PC-3 (cell line): ENCODE data around the gene TTC12. TPM values are rescaled to one million over a fixed set of nuclear protein-coding genes. Genes with fewer than 3 reads are reported as not detected.

Experiments
- ATAC-seq: fragments of 200-7000 bp; cut with Tn5 transposase; 2 replicates; pipeline ENCODE4 v1.9.1; 2020; ENCODE audit warnings: mild to moderate bottlenecking, moderate library complexity
- BruUV-seq: library from RNA; stranded (reverse); fragments of 400-500 nt; replicated peaks from 2 replicates; lab custom pipeline; 2021; lab: Mats Ljungman, UMichigan
- CTCF ChIA-PET: fragments of 300-600 bp; sonication (Branson Sonifier 250); formaldehyde crosslinking; loops from one replicate; lab custom pipeline; 2022; ENCODE audit warnings: antibody characterized with exemption; lab: Charles Lee
- POLR2A ChIA-PET: fragments of 300-600 bp; sonication (Branson Sonifier 250); formaldehyde crosslinking; loops from one replicate; lab custom pipeline; 2022; ENCODE audit warnings: antibody characterized with exemption; ENCODE audit not compliant: unreplicated experiment; lab: Charles Lee
- DNase-seq: peaks from one replicate; pipeline ENCODE4 v3.0.0-alpha.2; 2015
- H2AFZ ChIP-seq: fragments of 300-600 bp; sonication (generic); 2 replicates; pipeline ENCODE4 v1.6.0; 2016; ENCODE audit warnings: antibody characterized with exemption, low read length
- H3F3A ChIP-seq: fragments of 300-600 bp; sonication (generic); one replicate; pipeline ENCODE4 v1.6.0; 2017; ENCODE audit warnings: antibody characterized with exemption, low read length, control low read depth, mild to moderate bottlenecking; ENCODE audit not compliant: unreplicated experiment
- H3K27ac ChIP-seq: fragments of 300-600 bp; sonication (generic); 2 replicates; pipeline ENCODE4 v1.5.1; 2016; ENCODE audit warnings: mild to moderate bottlenecking, low read length
- H3K27me3 ChIP-seq: fragments of 300-600 bp; sonication (generic); 2 replicates; pipeline ENCODE4 v1.6.1; 2016; ENCODE audit warnings: low read length, mixed read lengths
- H3K36me3 ChIP-seq: fragments of 300-600 bp; sonication (generic); 2 replicates; pipeline ENCODE4 v1.6.1; 2016; ENCODE audit warnings: low read depth, mixed run types, low read length, mixed read lengths
- H3K4me1 ChIP-seq: fragments of 300-600 bp; sonication (generic); 2 replicates; pipeline ENCODE4 v1.5.1; 2016; ENCODE audit warnings: low read length; ENCODE audit not compliant: insufficient read depth
- H3K4me2 ChIP-seq: fragments of 300-600 bp; sonication (generic); 2 replicates; pipeline ENCODE4 v1.6.0; 2016; ENCODE audit warnings: low read length
- H3K4me3 ChIP-seq: fragments of 300-600 bp; sonication (generic); 2 replicates; pipeline ENCODE4 v1.5.1; 2016; ENCODE audit warnings: mild to moderate bottlenecking, low read length, mixed read lengths
- H3K79me2 ChIP-seq: fragments of 300-600 bp; sonication (generic); 2 replicates; pipeline ENCODE4 v1.6.1; 2017; ENCODE audit warnings: low read length, mixed read lengths
- H3K9ac ChIP-seq: fragments of 300-600 bp; sonication (generic); 2 replicates; pipeline ENCODE4 v1.6.0; 2016; ENCODE audit warnings: mild to moderate bottlenecking, low read length
- H3K9me2 ChIP-seq: fragments of 300-600 bp; sonication (generic); replicated peaks from 2 replicates; pipeline ENCODE4 v1.6.1; 2016; ENCODE audit warnings: mixed run types, low read length, mixed read lengths
- H3K9me3 ChIP-seq: fragments of 300-600 bp; sonication (generic); 2 replicates; pipeline ENCODE4 v1.6.1; 2016; ENCODE audit warnings: low read length, mixed read lengths
- H4K20me1 ChIP-seq: fragments of 300-600 bp; sonication (generic); 2 replicates; pipeline ENCODE4 v1.6.1; 2016; ENCODE audit warnings: low read length, mixed read lengths
- EZH2 ChIP-seq: fragments of 300-600 bp; sonication (generic); IDR thresholded peaks from one replicate; pipeline ENCODE4 v1.6.1; 2017; ENCODE audit warnings: antibody characterized with exemption, mild to moderate bottlenecking, low read length; ENCODE audit not compliant: unreplicated experiment
- EZH2phosphoT487 ChIP-seq: fragments of 300-600 bp; sonication (generic); IDR thresholded peaks from 2 replicates; pipeline ENCODE4 v1.6.1; 2018; ENCODE audit warnings: mild to moderate bottlenecking, antibody characterized with exemption, low read length, borderline replicate concordance
- intact Hi-C: fragments of 100-400 bp; cut with micrococcal nuclease; formaldehyde crosslinking; loops from 2 replicates; pipeline ENCODE4 v1.9.0; 2023
- total RNA-seq: library from RNA; depleted of rRNA; stranded (reverse); fragments of >200 nt; gene quantifications from 2 replicates; pipeline ENCODE4 v1.2.3, GENCODE V29; 2014
- TF ChIP-seq, protein P1 (sequence below): fragments of 300-600 bp; sonication (generic); conservative IDR thresholded peaks from 2 replicates; pipeline ENCODE4 v1.5.1; 2017; ENCODE audit warnings: antibody characterized with exemption, low read depth, mild to moderate bottlenecking, low read length

Gene TTC12
- total RNA-seq, 1 experiment from 2014 or later, result 13.1 TPM

DNA sequence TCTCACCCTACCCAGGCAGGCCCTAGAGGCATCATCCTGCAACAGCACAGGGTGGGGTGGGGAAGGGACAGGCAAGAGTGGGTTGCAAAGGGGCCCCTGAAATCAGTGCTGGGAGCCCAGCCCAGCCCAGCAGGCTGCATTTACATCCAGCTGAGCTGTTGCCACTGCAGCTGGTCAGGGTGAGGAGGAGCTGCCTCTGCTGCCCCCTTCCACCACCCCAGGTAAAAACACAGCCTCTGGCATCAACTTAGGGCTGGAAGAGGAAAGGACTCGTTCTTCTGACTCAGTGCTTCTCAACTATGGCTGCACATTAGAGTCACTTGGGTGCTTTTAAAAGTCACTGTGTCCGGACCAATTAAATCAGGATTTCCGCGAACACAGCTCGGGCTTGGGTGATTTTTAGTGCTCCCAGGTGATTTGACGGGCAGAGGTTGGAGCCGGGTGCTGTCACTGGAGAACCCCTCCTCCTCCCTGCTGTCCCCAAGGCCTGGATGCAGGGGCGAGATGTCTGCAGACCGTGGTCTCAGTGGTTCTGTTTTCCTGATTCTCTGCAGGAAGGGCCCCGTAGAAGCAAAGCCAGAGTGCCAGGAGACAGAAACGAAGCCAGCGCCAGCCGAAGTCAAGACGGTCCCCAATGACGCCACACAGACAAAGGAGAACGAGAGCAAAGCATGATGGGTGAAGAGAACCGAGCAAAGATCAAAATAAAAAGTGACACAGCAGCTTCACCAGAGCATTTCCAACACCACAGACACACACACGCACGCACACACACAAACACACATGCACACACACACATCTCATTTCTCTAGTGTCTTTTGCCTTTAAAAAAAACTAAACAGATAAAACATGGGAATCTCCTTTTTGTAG lies 39.4 kb upstream of the TTC12 start:
- Histone ChIP-seq H2AFZ (no peak overlapping the region), H3K4me1 (no peaks in the 10 kb centered on the region), H3K4me2 (no peak overlapping the region), H3K9me3 (no peaks in the 10 kb centered on the region), H3K79me2 (no peaks in the 10 kb centered on the region), H3K9ac (no peak overlapping the region), H3K4me3 (no peak overlapping the region), H3K27ac (no peak overlapping the region), H3F3A (no peaks in the 10 kb centered on the region), H4K20me1 (no peaks in the 10 kb centered on the region), H3K36me3 (no peaks in the 10 kb centered on the region), H3K9me2 (no peaks in the 10 kb centered on the region), H3K27me3 (peaks cover 38% of the 10 kb centered on the region)
- POLR2A ChIA-PET, result no interaction called here
- BruUV-seq, result no TSS peak
- CTCF ChIA-PET, result no interaction called here
- intact Hi-C loops, result no loop called here
- TF ChIP-seq EZH2phosphoT487, result no peak
- TF ChIP-seq, protein P1, sequence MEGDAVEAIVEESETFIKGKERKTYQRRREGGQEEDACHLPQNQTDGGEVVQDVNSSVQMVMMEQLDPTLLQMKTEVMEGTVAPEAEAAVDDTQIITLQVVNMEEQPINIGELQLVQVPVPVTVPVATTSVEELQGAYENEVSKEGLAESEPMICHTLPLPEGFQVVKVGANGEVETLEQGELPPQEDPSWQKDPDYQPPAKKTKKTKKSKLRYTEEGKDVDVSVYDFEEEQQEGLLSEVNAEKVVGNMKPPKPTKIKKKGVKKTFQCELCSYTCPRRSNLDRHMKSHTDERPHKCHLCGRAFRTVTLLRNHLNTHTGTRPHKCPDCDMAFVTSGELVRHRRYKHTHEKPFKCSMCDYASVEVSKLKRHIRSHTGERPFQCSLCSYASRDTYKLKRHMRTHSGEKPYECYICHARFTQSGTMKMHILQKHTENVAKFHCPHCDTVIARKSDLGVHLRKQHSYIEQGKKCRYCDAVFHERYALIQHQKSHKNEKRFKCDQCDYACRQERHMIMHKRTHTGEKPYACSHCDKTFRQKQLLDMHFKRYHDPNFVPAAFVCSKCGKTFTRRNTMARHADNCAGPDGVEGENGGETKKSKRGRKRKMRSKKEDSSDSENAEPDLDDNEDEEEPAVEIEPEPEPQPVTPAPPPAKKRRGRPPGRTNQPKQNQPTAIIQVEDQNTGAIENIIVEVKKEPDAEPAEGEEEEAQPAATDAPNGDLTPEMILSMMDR, result peak; percentile 36
- DNase-seq (peak; percentile 19), ATAC-seq (no peak)

DNA sequence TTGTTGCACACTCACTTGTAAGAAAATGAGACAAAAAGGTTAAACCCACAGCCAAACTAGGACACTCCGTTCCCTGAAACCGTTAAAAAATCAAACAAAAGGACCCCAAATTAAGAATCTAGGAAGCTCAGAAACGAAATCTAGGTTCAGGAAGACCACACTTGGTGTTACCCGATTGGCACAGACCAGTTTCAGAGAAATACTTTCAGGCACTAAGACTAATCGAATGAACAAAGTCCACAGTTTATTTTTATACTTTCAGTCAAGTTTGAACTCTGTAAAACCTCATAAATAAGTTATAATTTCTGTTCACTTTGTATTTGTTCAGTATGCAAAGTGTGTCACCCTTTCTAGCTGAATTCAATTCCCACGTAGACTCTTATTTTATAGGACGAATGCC lies 38.8 kb upstream of the TTC12 start:
- H3K4me1 ChIP-seq, result no peaks in the 10 kb centered on the region
- no TSS peak for BruUV-seq
- no peak overlapping the region for H3K4me2 ChIP-seq
- ChIA-PET POLR2A (no interaction called here), CTCF (interaction anchor here (0.6 kb wide), 1 partner anchor 223 kb away, joined by 3 read pairs; no protein-coding TSS in a partner anchor)
- no peak overlapping the region for H3K9ac ChIP-seq
- no peaks in the 10 kb centered on the region for H3F3A ChIP-seq
- no peaks in the 10 kb centered on the region for H3K9me3 ChIP-seq
- TF ChIP-seq, protein P1, result no peak
- TF ChIP-seq EZH2 (no peak), EZH2phosphoT487 (no peak)
- no peaks in the 10 kb centered on the region for H3K36me3 ChIP-seq
- H3K9me2 ChIP-seq, result no peaks in the 10 kb centered on the region
- no peak overlapping the region for H3K4me3 ChIP-seq
- ATAC-seq (no peak), DNase-seq (no peak)
- H3K79me2 ChIP-seq, result no peaks in the 10 kb centered on the region
- H3K27me3 ChIP-seq, result peaks cover 37% of the 10 kb centered on the region
- no peak overlapping the region for H3K27ac ChIP-seq
- no peak overlapping the region for H2AFZ ChIP-seq
- H4K20me1 ChIP-seq, result no peaks in the 10 kb centered on the region
- intact Hi-C loops, result no loop called here

DNA sequence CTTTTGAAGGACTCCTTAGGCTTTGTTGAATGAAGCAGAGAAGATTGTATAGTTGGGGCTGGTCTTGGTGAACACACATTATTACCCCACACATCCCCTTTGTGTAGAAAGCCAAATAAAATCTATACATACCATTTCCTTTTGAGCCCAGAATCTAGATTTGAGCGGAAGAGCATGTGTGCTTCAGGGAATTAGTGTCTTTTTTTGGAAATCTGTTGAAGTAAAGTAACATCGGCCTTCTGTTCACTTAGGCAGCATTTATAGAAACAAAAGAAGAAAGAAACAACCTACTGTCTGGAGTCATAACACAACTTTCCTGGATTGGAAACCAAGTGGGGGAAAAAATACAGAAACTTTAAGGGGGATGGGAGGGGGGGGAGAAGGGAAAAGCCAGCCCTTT lies 37.9 kb upstream of the TTC12 start:
- intact Hi-C loops, result no loop called here
- Histone ChIP-seq H3K9me2 (no peaks in the 10 kb centered on the region), H3K4me2 (no peak overlapping the region), H2AFZ (no peak overlapping the region), H3K27ac (no peak overlapping the region), H3K4me1 (no peaks in the 10 kb centered on the region), H3K36me3 (no peaks in the 10 kb centered on the region), H3F3A (no peaks in the 10 kb centered on the region), H3K27me3 (peaks cover 38% of the 10 kb centered on the region), H3K9me3 (no peaks in the 10 kb centered on the region), H3K79me2 (no peaks in the 10 kb centered on the region), H3K4me3 (no peak overlapping the region), H4K20me1 (no peaks in the 10 kb centered on the region), H3K9ac (no peak overlapping the region)
- DNase-seq (no peak), ATAC-seq (no peak)
- TF ChIP-seq, protein P1, result no peak
- no peak for TF ChIP-seq EZH2phosphoT487
- no peak for TF ChIP-seq EZH2
- ChIA-PET POLR2A (no interaction called here), CTCF (no interaction called here)
- no TSS peak for BruUV-seq
